ENCODE data around the gene BRD7. TPM values are rescaled to one million over a fixed set of nuclear protein-coding genes. Genes with fewer than 3 reads are reported as not detected.

Gene BRD7
- total RNA-seq, 4 donors from 2014 or later: 33.0 to 49.9 (median 40.5) TPM

DNA sequence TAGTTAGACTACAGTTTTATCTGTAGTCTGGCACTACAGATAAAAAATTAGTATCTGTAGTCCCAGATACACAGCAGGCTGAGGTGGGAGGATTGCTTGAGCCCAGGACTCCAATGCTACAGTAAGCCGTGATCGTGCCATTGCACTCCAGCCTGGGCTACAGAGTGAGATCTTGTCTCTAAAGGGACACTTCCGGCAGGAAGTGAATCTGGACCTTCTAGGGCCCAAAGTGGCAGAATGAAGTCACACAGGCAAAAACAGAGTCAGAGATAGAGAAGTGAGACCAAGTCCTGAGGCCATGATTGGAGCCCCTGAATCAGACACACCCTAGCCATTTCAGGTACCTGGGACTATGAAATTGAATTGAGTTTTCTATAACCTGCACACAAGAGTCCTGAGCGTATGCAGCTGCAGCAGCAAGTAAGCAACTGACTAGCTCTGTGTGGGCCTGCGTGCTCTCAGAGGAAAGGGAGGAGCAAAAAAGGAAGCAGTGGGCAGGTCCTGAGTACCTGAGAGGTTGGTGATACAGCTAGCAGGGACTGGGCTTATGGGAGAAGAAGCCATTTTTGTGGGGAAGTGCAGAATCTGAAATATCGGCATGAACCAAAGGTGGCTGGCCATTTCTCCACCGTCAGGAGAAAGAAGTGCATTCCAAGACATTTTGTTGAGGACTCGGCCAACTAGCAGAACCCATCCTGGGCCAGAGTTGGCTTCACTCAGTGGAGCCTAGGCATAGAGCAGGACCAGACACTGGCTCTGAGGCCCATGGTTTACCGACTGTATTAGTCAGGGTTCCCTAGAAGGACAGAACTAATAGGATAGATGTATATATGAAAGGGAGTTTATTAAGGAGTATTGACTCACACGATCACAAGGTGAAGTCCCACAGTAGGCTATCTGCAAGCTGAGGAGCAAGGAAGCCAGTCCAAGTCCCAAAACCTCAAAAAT, 27.2 kb upstream of the BRD7 start:
- TF ChIP-seq, protein P1, sequence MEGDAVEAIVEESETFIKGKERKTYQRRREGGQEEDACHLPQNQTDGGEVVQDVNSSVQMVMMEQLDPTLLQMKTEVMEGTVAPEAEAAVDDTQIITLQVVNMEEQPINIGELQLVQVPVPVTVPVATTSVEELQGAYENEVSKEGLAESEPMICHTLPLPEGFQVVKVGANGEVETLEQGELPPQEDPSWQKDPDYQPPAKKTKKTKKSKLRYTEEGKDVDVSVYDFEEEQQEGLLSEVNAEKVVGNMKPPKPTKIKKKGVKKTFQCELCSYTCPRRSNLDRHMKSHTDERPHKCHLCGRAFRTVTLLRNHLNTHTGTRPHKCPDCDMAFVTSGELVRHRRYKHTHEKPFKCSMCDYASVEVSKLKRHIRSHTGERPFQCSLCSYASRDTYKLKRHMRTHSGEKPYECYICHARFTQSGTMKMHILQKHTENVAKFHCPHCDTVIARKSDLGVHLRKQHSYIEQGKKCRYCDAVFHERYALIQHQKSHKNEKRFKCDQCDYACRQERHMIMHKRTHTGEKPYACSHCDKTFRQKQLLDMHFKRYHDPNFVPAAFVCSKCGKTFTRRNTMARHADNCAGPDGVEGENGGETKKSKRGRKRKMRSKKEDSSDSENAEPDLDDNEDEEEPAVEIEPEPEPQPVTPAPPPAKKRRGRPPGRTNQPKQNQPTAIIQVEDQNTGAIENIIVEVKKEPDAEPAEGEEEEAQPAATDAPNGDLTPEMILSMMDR (IDR thresholded peaks at IDR 0.05; ENCODE audit: low read depth): no peak

DNA sequence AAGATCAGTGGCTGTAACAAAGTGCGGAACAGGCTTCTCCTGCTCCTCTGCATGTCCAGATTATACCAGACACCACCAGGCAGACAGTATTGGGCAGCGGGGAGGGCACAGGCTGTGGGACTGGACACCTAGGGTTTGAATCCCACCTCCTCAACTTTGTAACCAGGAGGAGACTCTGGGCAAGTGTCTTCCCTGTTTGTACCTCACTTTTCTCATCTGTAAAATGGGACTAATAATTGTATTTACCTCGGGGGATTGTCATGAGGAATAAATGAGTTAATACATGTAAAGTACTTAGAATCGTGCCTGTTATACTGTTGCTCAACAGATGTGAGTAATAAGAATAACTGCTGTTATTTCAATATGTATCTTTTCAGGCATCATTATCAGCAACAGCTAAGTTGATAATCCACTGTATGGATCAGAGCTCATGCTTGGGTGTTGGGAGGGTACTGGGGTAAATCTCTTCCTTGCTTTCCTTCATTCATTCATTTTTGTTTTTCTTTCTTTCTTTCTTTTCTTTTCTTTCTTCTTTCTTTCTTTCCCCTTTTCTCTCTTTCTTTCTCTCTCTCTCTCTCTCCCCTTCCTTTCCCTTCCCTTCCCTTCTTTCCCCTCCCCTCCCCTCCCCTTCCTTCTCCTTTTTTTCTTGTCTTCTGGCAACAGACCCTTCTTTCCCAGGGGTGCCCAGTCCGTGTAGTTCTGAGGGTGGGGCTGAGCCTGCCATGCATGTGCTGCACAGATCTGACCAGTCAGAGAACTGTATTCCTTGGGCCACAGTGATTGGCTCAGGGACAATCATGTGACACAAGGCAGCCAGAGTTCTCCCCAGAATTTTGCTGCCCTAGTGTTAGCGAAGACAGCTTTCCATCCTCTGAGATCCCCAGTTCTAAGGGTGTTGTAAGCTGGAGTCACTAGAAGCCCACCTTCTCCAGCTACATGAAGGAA, 25.3 kb upstream of the BRD7 start:
- TF ChIP-seq, protein P1 (IDR thresholded peaks at IDR 0.05; ENCODE audit: low read depth): no peak

DNA sequence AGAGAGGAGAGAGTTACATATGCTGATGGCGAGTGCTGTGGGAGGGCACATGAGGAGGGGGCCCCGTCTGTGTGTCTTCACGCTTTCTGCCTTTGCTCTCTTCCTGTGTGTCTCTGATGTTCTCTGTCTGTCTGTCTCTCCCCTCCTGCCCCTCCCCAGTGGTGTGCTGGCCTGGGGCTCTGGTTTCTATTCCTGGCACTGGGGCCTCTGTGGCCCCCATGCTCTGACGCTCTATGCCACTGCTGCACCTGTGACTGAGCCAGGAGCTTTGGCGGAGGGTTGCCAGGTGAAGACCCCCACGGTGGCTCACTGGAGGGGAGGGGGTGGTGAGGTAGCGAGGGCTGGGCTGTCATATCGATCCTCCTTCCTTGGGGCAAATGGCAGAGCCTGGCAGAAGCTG, 24.6 kb upstream of the BRD7 start:
- TF ChIP-seq, protein P1 (IDR thresholded peaks at IDR 0.05; ENCODE audit: low read depth): no peak

DNA sequence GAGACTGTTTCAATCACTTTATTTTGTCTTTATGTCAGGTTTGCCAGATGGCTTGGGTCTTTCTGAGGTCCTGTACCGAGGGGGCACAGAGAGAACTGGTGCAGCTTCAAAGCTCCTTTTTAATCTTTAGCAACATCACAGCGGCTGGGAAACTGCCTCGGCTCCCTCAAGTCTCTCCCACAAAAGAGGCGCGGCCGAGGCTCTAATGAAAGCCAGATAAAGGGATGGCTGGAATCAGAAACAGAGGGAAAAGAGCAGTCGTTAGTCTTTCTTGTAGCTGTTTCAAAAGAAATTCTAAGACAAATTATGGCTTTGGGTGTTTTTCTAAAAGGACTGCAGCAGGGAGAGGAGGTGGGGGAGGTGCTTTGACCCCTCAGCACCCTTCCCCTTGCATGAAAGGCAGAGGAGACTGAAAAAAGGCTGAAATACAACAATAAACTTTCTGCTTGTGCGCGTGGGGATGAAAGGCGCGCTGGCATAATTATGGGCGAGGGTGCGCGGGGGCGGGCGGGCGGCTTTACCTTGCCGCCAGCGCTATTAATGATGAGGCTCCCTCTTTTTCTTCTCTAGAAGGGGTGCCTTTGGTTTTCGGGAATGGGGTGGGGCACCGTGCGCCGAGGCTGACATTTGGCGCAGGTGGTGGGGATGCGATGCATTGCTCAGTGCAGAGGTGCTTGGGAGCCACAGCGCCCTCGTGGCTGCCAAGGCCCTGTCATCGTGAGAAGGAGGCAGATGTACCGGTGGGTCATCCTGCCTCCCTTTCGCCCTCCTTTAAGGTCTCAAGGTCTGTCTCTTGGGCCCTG, 22.3 kb upstream of the BRD7 start:
- TF ChIP-seq, protein P1 (IDR thresholded peaks at IDR 0.05; ENCODE audit: low read depth): no peak

DNA sequence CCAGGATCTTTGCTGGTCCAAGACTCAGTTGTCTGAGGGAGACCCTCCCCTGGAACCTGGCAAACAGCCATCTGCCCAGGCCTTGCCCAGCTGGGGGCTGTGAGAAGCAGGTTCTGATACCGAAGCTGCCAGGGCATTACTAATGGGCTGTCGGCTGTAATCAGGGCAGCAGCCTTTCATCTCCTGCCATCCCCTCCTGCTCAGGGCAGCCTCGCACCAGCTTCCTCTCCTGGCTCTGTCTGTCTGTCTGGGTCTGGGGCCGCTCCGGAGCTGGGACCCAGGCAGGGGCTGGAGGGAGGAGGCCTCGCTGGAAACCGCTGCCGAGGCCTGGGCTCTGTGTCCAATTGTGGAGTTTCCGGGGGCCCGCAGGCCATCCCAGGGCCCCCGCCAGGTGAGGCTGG, 21.6 kb upstream of the BRD7 start:
- TF ChIP-seq, protein P1 (IDR thresholded peaks at IDR 0.05; ENCODE audit: low read depth): no peak

DNA sequence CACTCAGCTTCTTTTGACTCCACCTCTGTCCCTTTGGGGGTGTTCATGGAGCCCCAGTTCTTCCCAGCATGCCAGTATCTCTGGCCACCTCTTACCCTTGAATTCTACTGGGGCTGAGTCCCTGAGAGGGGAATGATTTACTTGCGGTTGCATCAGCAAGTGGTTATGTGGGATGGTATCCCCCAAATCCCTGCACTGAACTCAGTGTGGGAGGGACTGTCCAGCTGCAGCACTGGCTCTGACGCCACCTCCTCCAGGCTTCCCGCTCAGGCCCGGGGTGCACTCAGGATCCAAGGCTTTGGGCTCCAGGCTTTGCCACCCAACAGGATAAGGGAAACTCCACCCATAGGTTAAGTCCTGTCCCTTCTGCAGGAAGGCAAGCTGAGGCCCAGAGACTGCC, 21.1 kb upstream of the BRD7 start:
- TF ChIP-seq, protein P1 (IDR thresholded peaks at IDR 0.05; ENCODE audit: low read depth): no peak
